CD4-positive, alpha-beta T cell treated with Interleukin-1 beta for 1 hour (primary cell): Measurements from ENCODE around the gene MEX3D.

ENCODE experiments used
- DNase-seq, 2 donors: peaks; one replicate each; pipeline ENCODE4 v3.0.0-alpha.2; 2020 to 2022

The MEX3D gene

DNA sequence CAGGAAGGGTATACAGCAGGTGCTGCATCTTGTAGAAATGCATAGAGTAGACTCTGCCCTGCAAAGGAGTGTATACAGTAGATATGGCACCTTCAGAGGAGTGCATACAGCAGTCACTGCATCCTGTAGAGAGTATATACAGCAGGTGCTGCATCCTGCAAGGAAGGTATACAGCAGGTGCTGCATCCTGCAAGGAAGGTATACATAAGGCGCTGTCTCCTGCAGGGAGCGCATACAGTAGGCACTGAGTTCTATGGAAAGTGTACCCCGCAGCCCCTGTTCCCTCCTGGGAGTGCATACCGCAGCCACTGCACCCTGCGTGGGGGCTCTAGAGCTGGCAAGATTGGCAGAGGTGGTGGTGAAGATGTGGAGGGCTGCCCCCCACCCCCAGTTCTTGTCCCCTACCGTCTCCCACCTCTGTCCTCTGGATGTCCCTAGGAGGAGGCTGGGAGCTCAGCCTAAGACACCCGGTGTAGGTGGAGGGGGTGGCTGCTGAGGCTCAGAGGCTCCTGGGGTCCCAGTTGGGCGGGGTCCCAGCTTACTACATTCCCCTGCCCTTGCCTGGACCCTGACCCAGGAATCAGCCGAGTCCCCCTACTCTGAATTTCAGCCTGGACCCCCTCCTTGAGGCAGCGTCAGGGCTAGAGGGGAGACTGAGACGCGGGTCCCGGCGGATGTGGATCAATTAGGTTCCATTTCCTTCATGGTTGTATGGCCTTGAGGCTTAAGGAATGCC lies 53.0 kb downstream of the MEX3D start:
- no peak for DNase-seq

- DNase-seq = no peak
These were observed 53.8 kb downstream of the MEX3D start for GRCh38 chr19:1514295-1514661.

DNA sequence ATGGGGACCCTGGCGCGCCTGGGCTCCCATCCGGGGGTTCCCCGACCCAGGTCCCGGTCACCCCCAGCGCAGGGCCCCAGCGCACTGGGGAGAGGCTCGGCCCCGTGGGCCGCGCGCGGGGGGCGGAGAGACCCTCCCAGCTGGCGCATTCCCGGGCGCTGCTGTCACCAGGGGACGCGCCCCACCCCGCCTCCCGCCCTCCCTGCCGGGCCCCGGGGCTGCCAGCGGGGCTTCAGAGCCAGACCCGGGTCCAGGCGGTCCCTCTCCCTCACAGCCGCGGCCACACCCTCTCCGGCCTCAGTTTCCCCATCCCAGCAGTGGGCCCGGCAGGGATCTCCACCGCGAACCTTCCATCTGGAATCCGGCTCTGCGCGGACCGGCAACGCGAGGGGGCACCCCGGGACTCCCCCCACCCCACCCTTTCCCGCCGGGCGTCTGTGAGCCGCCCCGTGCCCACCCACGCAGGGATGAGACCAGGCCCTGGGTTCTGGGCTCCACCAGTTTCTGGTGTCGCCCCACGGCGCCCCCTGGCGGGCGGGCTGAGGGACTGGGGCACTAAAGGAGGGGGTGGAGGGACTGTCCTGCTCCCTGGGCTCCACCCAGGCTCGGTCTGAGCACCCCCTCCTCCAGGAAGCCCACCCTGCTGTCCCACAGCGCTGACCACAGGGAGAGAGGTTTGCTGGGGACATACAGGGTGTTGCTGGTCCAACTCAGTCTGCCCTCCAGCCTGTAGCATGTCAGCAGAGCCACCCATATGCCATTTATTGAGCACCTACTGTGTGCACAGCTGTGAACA lies 54.4 kb downstream of the MEX3D start:
- peak; percentile 65 to 68 for DNase-seq

GRCh38 chr19:1512671-1513498 lies 55.2 kb downstream of the MEX3D start, which contains the start of gene ADAMTSL5:
ADAMTSL5 (minus strand) TSS chr19:1513019; CDS start chr19:1510943, 2,076 bp downstream.
- DNase-seq = peak; percentile 62 to 71

- no peak for DNase-seq
These were observed 56.5 kb downstream of the MEX3D start for GRCh38 chr19:1511318-1512317.

- DNase-seq = no peak
These were observed 57.3 kb downstream of the MEX3D start for GRCh38 chr19:1510807-1511206.

DNA sequence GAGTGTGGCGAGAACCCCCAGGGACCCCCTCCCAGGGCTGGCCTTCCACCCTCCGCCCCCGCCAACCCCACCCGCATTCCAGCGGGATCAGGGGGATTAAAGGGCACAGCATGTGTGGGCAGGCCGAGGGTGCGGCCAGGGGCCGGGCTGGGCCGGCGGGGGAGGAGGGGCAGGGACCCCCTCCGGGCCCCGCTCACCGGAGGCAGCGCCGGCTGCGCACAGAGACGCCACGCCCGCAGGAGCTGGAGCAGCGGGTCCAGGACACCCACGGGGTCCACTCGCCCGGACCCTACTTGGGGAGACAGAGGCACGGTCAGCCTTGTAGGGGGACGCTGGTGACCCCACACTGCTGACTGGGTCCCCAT lies 57.7 kb downstream of the MEX3D start:
- no peak for DNase-seq

GRCh38 chr19:1509602-1510441 lies 58.3 kb downstream of the MEX3D start:
- DNase-seq = no peak

DNA sequence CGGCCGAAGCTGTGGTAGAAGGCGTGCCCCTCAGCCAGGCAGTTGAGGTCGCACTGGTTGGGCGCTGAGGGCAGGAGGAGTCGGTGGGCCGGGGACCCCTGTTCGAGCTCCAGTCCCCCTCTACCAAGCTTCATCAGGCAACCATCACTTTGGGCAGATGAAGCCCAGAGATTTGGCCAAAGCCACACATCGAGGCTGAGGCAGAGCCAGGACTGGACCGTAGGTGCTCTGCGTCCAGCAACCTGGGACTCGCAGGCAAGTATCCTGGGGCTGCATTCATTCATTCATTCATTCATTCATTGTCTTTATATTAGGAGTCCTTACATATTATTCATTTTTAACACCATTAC lies 59.6 kb downstream of the MEX3D start:
- DNase-seq = no peak

GRCh38 chr19:1507763-1508506 lies 60.2 kb downstream of the MEX3D start:
- peak; percentile 92 to 95 for DNase-seq

GRCh38 chr19:1507192-1507660 lies 60.9 kb downstream of the MEX3D start:
- DNase-seq = no peak

GRCh38 chr19:1505991-1506881 lies 61.9 kb downstream of the MEX3D start:
- DNase-seq = no peak

- no peak for DNase-seq
These were observed 63.1 kb downstream of the MEX3D start for GRCh38 chr19:1505012-1505411.
